Esophagus (tissue), 2 donors: ENCODE results near the gene LATS1. TPM values are rescaled to one million over a fixed set of nuclear protein-coding genes. Genes with fewer than 3 reads are reported as not detected.
"Not testable (repeated sequence)": the region's sequence is repeated elsewhere in the genome, so short reads cannot be mapped to it uniquely, and the experiment has no call there.

Source experiments
- H3K27ac ChIP-seq, 2 donors: one replicate each; pipeline ENCODE4 v1.5.1; 2013; ENCODE audit warnings: low read depth in 2 of 2, mild to moderate bottlenecking in 2 of 2, inconsistent platforms in 1 of 2, low read length in 1 of 2, moderate library complexity in 1 of 2
- H3K27me3 ChIP-seq, 2 donors: one replicate each; pipeline ENCODE4 v1.6.1; 2013; ENCODE audit warnings: low read length in 2 of 2, control low read depth in 1 of 2, mild to moderate bottlenecking in 1 of 2; ENCODE audit not compliant: insufficient read depth in 2 of 2, control insufficient read depth in 1 of 2
- H3K36me3 ChIP-seq, 2 donors: one replicate each; pipeline ENCODE4 v1.6.1; 2013; ENCODE audit warnings: low read length in 1 of 2; ENCODE audit not compliant: control insufficient read depth in 2 of 2, insufficient read depth in 2 of 2
- H3K4me1 ChIP-seq, 2 donors: one replicate each; pipeline ENCODE4 v1.6.1; 2013; ENCODE audit warnings: low read length in 1 of 2; ENCODE audit not compliant: control insufficient read depth in 2 of 2, insufficient read depth in 2 of 2
- H3K4me3 ChIP-seq, 2 donors: one replicate each; pipeline ENCODE4 v1.5.1; 2013; ENCODE audit warnings: low read length in 2 of 2, mild to moderate bottlenecking in 2 of 2, low read depth in 1 of 2, moderate library complexity in 1 of 2
- H3K9me3 ChIP-seq, 2 donors: one replicate each; pipeline ENCODE4 v1.6.1; 2013; ENCODE audit warnings: mild to moderate bottlenecking in 2 of 2, low read depth in 1 of 2, low read length in 1 of 2, moderate library complexity in 1 of 2; ENCODE audit not compliant: control insufficient read depth in 2 of 2, insufficient read depth in 1 of 2
- WGBS, 2 donors: extraction: QIAGEN DNeasy Blood & Tissue Kit; methylation state at CpG; one replicate each; pipeline ENCODE4 v1.1.7; 2013; 5-methylcytosine and 5-hydroxymethylcytosine counted together
- polyA plus RNA-seq, 2 donors: library from polyadenylated mRNA; stranded (reverse); fragments of 200-250 nt; gene quantifications; one replicate each; pipeline ENCODE4 v1.2.3, GENCODE V29; 2013
- donor health status: healthy with polysubstance abuse.
- donor health status: Bipolar disorder and iron deficiency.

Gene LATS1
- polyA plus RNA-seq: 1 to 10 TPM; 4.0 to 4.8 TPM

- H3K4me3 ChIP-seq: peak within 1 kb of the TSS; percentile 67 to 94
- no peaks in the 10 kb centered on the region for H3K27me3 ChIP-seq
- 0% methylated on average over 81 to 82 of the region's 82 CpGs for WGBS, 2 donors
- peak within 1 kb of the TSS; percentile 99 for H3K27ac ChIP-seq
- no peaks in the 10 kb centered on the region for H3K9me3 ChIP-seq
- H3K36me3 ChIP-seq: no peaks in the 10 kb centered on the region
- H3K4me1 ChIP-seq: no peaks in the 10 kb centered on the region
Measured at GRCh38 chr6:149717588-149718458, at the start of gene LATS1. LATS1 (minus strand) TSS chr6:149718101; CDS start chr6:149702126, 15,975 bp downstream.

- WGBS, 2 donors: 47 to 76% methylated on average over 3 of the region's 3 CpGs
- no peak overlapping the region for H3K27ac ChIP-seq
- H3K36me3 ChIP-seq: no peaks in the 10 kb centered on the region
- H3K27me3 ChIP-seq: no peaks in the 10 kb centered on the region
- no peaks in the 10 kb centered on the region for H3K4me1 ChIP-seq
- no peaks in the 10 kb centered on the region for H3K9me3 ChIP-seq
- H3K4me3 ChIP-seq: no peak overlapping the region
Measured at GRCh38 chr6:149766156-149766769, 48.4 kb upstream of the LATS1 start.

- Histone ChIP-seq H3K4me3 (no peak overlapping the region), H3K9me3 (no peaks in the 10 kb centered on the region), H3K27me3 (no peaks in the 10 kb centered on the region), H3K27ac (no peak overlapping the region), H3K4me1 (no peaks in the 10 kb centered on the region), H3K36me3 (no peaks in the 10 kb centered on the region)
Measured at GRCh38 chr6:149763866-149764265, 46.0 kb upstream of the LATS1 start.

- Histone ChIP-seq H3K9me3 (no peaks in the 10 kb centered on the region), H3K4me3 (no peak overlapping the region), H3K27ac (no peak overlapping the region), H3K27me3 (no peaks in the 10 kb centered on the region), H3K4me1 (no peaks in the 10 kb centered on the region), H3K36me3 (no peaks in the 10 kb centered on the region)
- 85 to 96% methylated on average over 1 of the region's 1 CpG for WGBS, 2 donors
Measured at GRCh38 chr6:149761438-149761837, 43.5 kb upstream of the LATS1 start.

- WGBS, 2 donors: 94 to 98% methylated on average over 7 of the region's 7 CpGs
- no peaks in the 10 kb centered on the region for H3K9me3 ChIP-seq
- H3K27ac ChIP-seq: no peak overlapping the region
- no peaks in the 10 kb centered on the region for H3K27me3 ChIP-seq
- no peak overlapping the region for H3K4me3 ChIP-seq
- no peaks in the 10 kb centered on the region for H3K36me3 ChIP-seq
- H3K4me1 ChIP-seq: no peaks in the 10 kb centered on the region
Measured at GRCh38 chr6:149756261-149756636, 38.3 kb upstream of the LATS1 start.

GRCh38 chr6:149755300-149756260, 37.7 kb upstream of the LATS1 start:
- no peak overlapping the region for H3K4me3 ChIP-seq
- H3K4me1 ChIP-seq: no peaks in the 10 kb centered on the region
- H3K27ac ChIP-seq: no peak overlapping the region
- H3K9me3 ChIP-seq: no peaks in the 10 kb centered on the region
- no peaks in the 10 kb centered on the region for H3K36me3 ChIP-seq
- WGBS, 2 donors: 84 to 87% methylated on average over 9 of the region's 9 CpGs
- H3K27me3 ChIP-seq: no peaks in the 10 kb centered on the region

- Histone ChIP-seq H3K4me3 (no peak overlapping the region), H3K27ac (no peak overlapping the region), H3K36me3 (no peaks in the 10 kb centered on the region), H3K4me1 (no peaks in the 10 kb centered on the region), H3K27me3 (no peaks in the 10 kb centered on the region), H3K9me3 (no peaks in the 10 kb centered on the region)
- WGBS, 2 donors: 62 to 75% methylated on average over 4 of the region's 4 CpGs
Measured at GRCh38 chr6:149754548-149754947, 36.6 kb upstream of the LATS1 start.

GRCh38 chr6:149753374-149753637, 35.4 kb upstream of the LATS1 start:
- not testable (repeated sequence) for H3K27ac ChIP-seq, H3K9me3 ChIP-seq, H3K4me1 ChIP-seq, H3K4me3 ChIP-seq, H3K27me3 ChIP-seq, H3K36me3 ChIP-seq
- 88 to 95% methylated on average over 3 of the region's 3 CpGs for WGBS, 2 donors

GRCh38 chr6:149752600-149753373, 34.9 kb upstream of the LATS1 start:
- Histone ChIP-seq H3K27me3 (no peaks in the 10 kb centered on the region), H3K27ac (no peak overlapping the region), H3K9me3 (no peaks in the 10 kb centered on the region), H3K4me3 (no peak overlapping the region), H3K4me1 (no peaks in the 10 kb centered on the region), H3K36me3 (no peaks in the 10 kb centered on the region)
- 75 to 83% methylated on average over 4 of the region's 4 CpGs for WGBS, 2 donors
